Adrenal gland (tissue), 12 donors: Measurements from ENCODE around the gene CFAP57. TPM values are rescaled to one million over a fixed set of nuclear protein-coding genes. Genes with fewer than 3 reads are reported as not detected.

Experiments
- DNase-seq, 7 donors: peaks; one replicate each; pipeline ENCODE4 v3.0.0-alpha.2; 2019 to 2020
- H3K27ac ChIP-seq, 5 donors: fragments of 200-600 bp; sonication (generic) in 4 of 5; 1 replicate in 3 of 5; 2 replicates in 2 of 5; pipeline versions ENCODE4 v1.5.1 to v1.8.0; 2016 to 2020; ENCODE audit warnings: mild to moderate bottlenecking in 1 of 5
- H3K27me3 ChIP-seq: fragments of 200-600 bp; 2 replicates; pipeline ENCODE4 v1.8.0; 2021
- H3K36me3 ChIP-seq, 2 donors: fragments of 200-600 bp; replicated peaks in 1 of 2; 1 replicate in 1 of 2; 2 replicates in 1 of 2; pipeline versions ENCODE4 v1.5.1 to v1.8.0; 2018 to 2022
- H3K4me1 ChIP-seq, 2 donors: fragments of 200-600 bp; replicated peaks in 1 of 2; 1 replicate in 1 of 2; 2 replicates in 1 of 2; pipeline versions ENCODE4 v1.5.1 to v1.8.0; 2018 to 2021
- H3K4me3 ChIP-seq, 4 donors: fragments of 200-600 bp; sonication (generic) in 3 of 4; one replicate each; pipeline ENCODE4 v1.5.1; 2016 to 2018
- H3K9me3 ChIP-seq, 3 donors: fragments of 200-600 bp; sonication (generic) in 1 of 3; replicated peaks in 1 of 3; 1 replicate in 2 of 3; 2 replicates in 1 of 3; pipeline versions ENCODE4 v1.5.1 to v1.8.0; 2016 to 2021
- CTCF ChIP-seq, 6 experiments: fragments of 450-650 bp in 4 of 6; fragments of 200-600 bp in 2 of 6; sonication (generic) in 1 of 6; IDR thresholded peaks; 1 replicate in 5 of 6; 2 replicates in 1 of 6; pipeline versions ENCODE4 v1.5.1 to v1.8.0; 2016 to 2021; ENCODE audit warnings: antibody characterized with exemption in 6 of 6, mild to moderate bottlenecking in 2 of 6, moderate library complexity in 1 of 6
- POLR2A ChIP-seq, 2 donors: fragments of 450-650 bp; IDR thresholded peaks; one replicate each; pipeline ENCODE4 v1.6.1; 2017; ENCODE audit warnings: antibody characterized with exemption in 2 of 2, mild to moderate bottlenecking in 2 of 2, moderate library complexity in 1 of 2
- WGBS, 4 donors: extraction: QIAGEN DNeasy Blood & Tissue Kit in 2 of 4; methylation state at CpG; one replicate each; pipeline versions ENCODE4 v1.1.5 to v1.1.7; 2013 to 2017; 5-methylcytosine and 5-hydroxymethylcytosine counted together
- intact Hi-C, 2 donors: fragments of 100-400 bp; cut with DNase I; formaldehyde crosslinking; loops; one replicate each; pipeline versions ENCODE4 v1.14.1 to v1.15.0; 2022 to 2023
- polyA plus RNA-seq, 3 donors: library from polyadenylated mRNA; stranded (reverse); fragments of 200-250 nt in 2 of 3; fragments of 350-450 nt in 1 of 3; fragmentation: Illumina TruSeq in 1 of 3; extraction: RNeasy Lipid Tissue Mini Kit (QIAGEN cat#74804) in 1 of 3; gene quantifications; one replicate each; pipeline ENCODE4 v1.2.3, GENCODE V29; 2013 to 2014
- total RNA-seq, 9 donors: library from RNA; depleted of rRNA in 4 of 9; stranded (reverse); fragments of >200 nt in 4 of 9; fragments of 120-200 nt in 1 of 9; fragmentation: NEBNext Ultra II Directional in 1 of 9; extraction: Animal tissue kit (Norgen Biotek cat#: 25700) in 1 of 9; gene quantifications; one replicate each; pipeline versions ENCODE4 v1.1.0 to v1.2.4, GENCODE V29; 2013 to 2023
- donor health status: healthy with polysubstance abuse.
- donor health status: Bipolar disorder and iron deficiency.
- donor health status: DM: yes; HTN: yes; CAD: no.
- donor health status: DM: no; HTN: no; CAD: no.
- donor health status: DM: no; HTN: no; CAD: no.
- donor health status: DM: yes; HTN: yes; CAD: no.

Gene CFAP57
- total and polyA plus RNA-seq, 12 donors = 0.06 to 2.1 (median 0.33) TPM; not detected in 3

- TF ChIP-seq CTCF (IDR thresholded peaks at IDR 0.05) = no peak
- TF ChIP-seq POLR2A (IDR thresholded peaks at IDR 0.05) = no peak
- intact Hi-C loops = no loop called here
- no peak overlapping the region for H3K4me3 ChIP-seq
- no peaks in the 10 kb centered on the region for H3K4me1 ChIP-seq
- peak in 1 of 7 donors; percentile 54 for DNase-seq
- no peak overlapping the region for H3K27ac ChIP-seq
- H3K36me3 ChIP-seq = no peaks in the 10 kb centered on the region
- H3K27me3 ChIP-seq = no peaks in the 10 kb centered on the region
- no peaks in the 10 kb centered on the region for H3K9me3 ChIP-seq
- WGBS, 4 donors = 51 to 68% (median 57%) methylated on average over 4 to 6 of the region's 6 CpGs
These were observed 69.3 kb downstream of the CFAP57 start for GRCh38 chr1:43241413-43241836.

- Histone ChIP-seq H3K4me3 (no peak overlapping the region), H3K36me3 (no peaks in the 10 kb centered on the region), H3K9me3 (no peaks in the 10 kb centered on the region), H3K27ac (no peak overlapping the region), H3K4me1 (no peaks in the 10 kb centered on the region), H3K27me3 (no peaks in the 10 kb centered on the region)
- intact Hi-C loops = no loop called here
- WGBS, 4 donors = 79 to 84% (median 82%) methylated on average over 6 of the region's 6 CpGs
- TF ChIP-seq CTCF (IDR thresholded peaks at IDR 0.05) (no peak), POLR2A (IDR thresholded peaks at IDR 0.05) (no peak)
- DNase-seq = peak in 1 of 7 donors; percentile 37
These were observed 71.2 kb downstream of the CFAP57 start for GRCh38 chr1:43243299-43243698.

GRCh38 chr1:43246466-43247213, 74.5 kb downstream of the CFAP57 start:
- no peak overlapping the region for H3K4me3 ChIP-seq
- H3K36me3 ChIP-seq = no peaks in the 10 kb centered on the region
- DNase-seq = no peak
- no peaks in the 10 kb centered on the region for H3K9me3 ChIP-seq
- no peaks in the 10 kb centered on the region for H3K27me3 ChIP-seq
- no peak overlapping the region for H3K27ac ChIP-seq
- TF ChIP-seq CTCF (IDR thresholded peaks at IDR 0.05) = no peak
- TF ChIP-seq POLR2A (IDR thresholded peaks at IDR 0.05) = no peak
- intact Hi-C loops = no loop called here
- no peaks in the 10 kb centered on the region for H3K4me1 ChIP-seq
- 91 to 98% (median 92%) methylated on average over 4 of the region's 4 CpGs for WGBS, 4 donors

- Histone ChIP-seq H3K9me3 (no peaks in the 10 kb centered on the region), H3K27me3 (no peaks in the 10 kb centered on the region), H3K4me3 (no peak overlapping the region), H3K4me1 (no peaks in the 10 kb centered on the region), H3K27ac (no peak overlapping the region), H3K36me3 (no peaks in the 10 kb centered on the region)
- TF ChIP-seq POLR2A (IDR thresholded peaks at IDR 0.05) (no peak), CTCF (IDR thresholded peaks at IDR 0.05) (no peak)
- intact Hi-C loops = no loop called here
- WGBS, 4 donors = 74 to 94% (median 77%) methylated on average over 6 of the region's 6 CpGs
- no peak for DNase-seq
These were observed 75.3 kb downstream of the CFAP57 start for GRCh38 chr1:43247256-43247921.
